ENCODE results near the gene VARS1. TPM values are rescaled to one million over a fixed set of nuclear protein-coding genes. Genes with fewer than 3 reads are reported as not detected.
A peak's percentile ranks its signal among the peaks of the same experiment; 100 is the strongest.

VARS1 gene
- total RNA-seq, 1 experiment from 2014 or later: 124 TPM

- H4K20me1 ChIP-seq (ENCODE audit: insufficient read depth): no peaks in the 10 kb centered on the region
- no peaks in the 10 kb centered on the region for H3K9me3 ChIP-seq (ENCODE audit: insufficient read depth, low read depth)
- peak overlapping the region; percentile 40; the same call in 1 of the 2 replicates for H3K4me3 ChIP-seq
- intact Hi-C loops (cut with micrococcal nuclease; ENCODE audit: unreplicated experiment): loop anchor here (2.0 to 10.0 kb wide), 3 partner anchors 18 to 178 kb away; partner anchors contain the start of genes HSPA1A, HSPA1L, NELFE and SKIC2
- H3K9me2 ChIP-seq (ENCODE audit: insufficient read depth): no peaks in the 10 kb centered on the region
- H3K27ac ChIP-seq: peak overlapping the region; percentile 58
- H3F3A ChIP-seq (ENCODE audit: insufficient read depth, low read depth): peaks cover 31% of the 10 kb centered on the region; the same call in 1 of the 2 replicates
- CTCF ChIA-PET: no interaction called here
- DNase-seq: no peak
- no peak for TF ChIP-seq EZH2 (IDR thresholded peaks at IDR 0.05; ENCODE audit: low read depth)
- no peak for TF ChIP-seq CTCF (conservative IDR thresholded peaks at IDR 0.05)
- peaks cover 6% of the 10 kb centered on the region; the same call in 1 of the 2 replicates for H3K36me3 ChIP-seq (ENCODE audit: low read depth)
- H3K79me2 ChIP-seq (ENCODE audit: low read depth): no peaks in the 10 kb centered on the region
- H3K4me2 ChIP-seq: peak overlapping the region; percentile 76
- peaks cover 31% of the 10 kb centered on the region for H3K4me1 ChIP-seq (replicated peaks; ENCODE audit: insufficient read depth)
- H2AFZ ChIP-seq: no peak overlapping the region
- no peaks in the 10 kb centered on the region for H3K27me3 ChIP-seq (ENCODE audit: insufficient read depth, low read depth)
- POLR2A ChIA-PET (ENCODE audit: unreplicated experiment): interaction anchor here (0.6 kb wide), 1 partner anchor 74 kb away, joined by 5 read pairs; no protein-coding TSS in a partner anchor
- BruUV-seq (replicated peaks): TSS peak; percentile 66
Observed at GRCh38 chr6:31776485-31776988, 19.0 kb downstream of the VARS1 start.

- H3K4me1 ChIP-seq (replicated peaks; ENCODE audit: insufficient read depth): peaks cover 31% of the 10 kb centered on the region
- H3K9me2 ChIP-seq (ENCODE audit: insufficient read depth): no peaks in the 10 kb centered on the region
- no peaks in the 10 kb centered on the region for H4K20me1 ChIP-seq (ENCODE audit: insufficient read depth)
- BruUV-seq (replicated peaks): no TSS peak
- H3K79me2 ChIP-seq (ENCODE audit: low read depth): no peaks in the 10 kb centered on the region
- TF ChIP-seq EZH2 (IDR thresholded peaks at IDR 0.05; ENCODE audit: low read depth) (no peak), CTCF (conservative IDR thresholded peaks at IDR 0.05) (no peak)
- no peaks in the 10 kb centered on the region for H3K9me3 ChIP-seq (ENCODE audit: insufficient read depth, low read depth)
- ChIA-PET POLR2A (ENCODE audit: unreplicated experiment) (interaction anchor here (0.6 to 1.0 kb wide), 2 partner anchors 51 to 74 kb away, joined by 5 to 10 read pairs; no protein-coding TSS in a partner anchor), CTCF (interaction anchor here (0.5 to 0.6 kb wide), 2 partner anchors 36 to 59 kb away, joined by 4 read pairs; partner anchors contain the start of gene MSH5)
- no peak overlapping the region for H3K27ac ChIP-seq
- H3K27me3 ChIP-seq (ENCODE audit: insufficient read depth, low read depth): no peaks in the 10 kb centered on the region
- intact Hi-C loops (cut with micrococcal nuclease; ENCODE audit: unreplicated experiment): loop anchor here (2.0 to 10.0 kb wide), 3 partner anchors 19 to 179 kb away; partner anchors contain the start of genes HSPA1A, HSPA1L, NELFE and SKIC2
- H3K4me2 ChIP-seq: peak overlapping the region; percentile 76
- no peak overlapping the region; the same call in 1 of the 2 replicates for H3K4me3 ChIP-seq
- no peak overlapping the region for H2AFZ ChIP-seq
- peaks cover 36% of the 10 kb centered on the region; the same call in 1 of the 2 replicates for H3F3A ChIP-seq (ENCODE audit: insufficient read depth, low read depth)
- H3K36me3 ChIP-seq (ENCODE audit: low read depth): peaks cover 2% of the 10 kb centered on the region; the same call in 1 of the 2 replicates
- no peak for DNase-seq
Observed at GRCh38 chr6:31775633-31776484, 19.7 kb downstream of the VARS1 start.

- no peak for TF ChIP-seq EZH2 (IDR thresholded peaks at IDR 0.05; ENCODE audit: low read depth)
- no peak for TF ChIP-seq CTCF (conservative IDR thresholded peaks at IDR 0.05)
- peak; percentile 52 to 57 for DNase-seq
- ChIA-PET POLR2A (ENCODE audit: unreplicated experiment) (interaction anchor here (0.7 to 1.0 kb wide), 2 partner anchors 52 to 60 kb away, joined by 3 to 10 read pairs; no protein-coding TSS in a partner anchor), CTCF (interaction anchor here (0.5 to 0.7 kb wide), 6 partner anchors 13 to 353 kb away, joined by 3 to 9 read pairs (median 4); partner anchors contain the start of genes ATF6B and MSH5)
- H4K20me1 ChIP-seq (ENCODE audit: insufficient read depth): no peaks in the 10 kb centered on the region
- no TSS peak for BruUV-seq (replicated peaks)
- H3K4me2 ChIP-seq: peak overlapping the region; percentile 4
- H3F3A ChIP-seq (ENCODE audit: insufficient read depth, low read depth): peaks cover 37% of the 10 kb centered on the region; the same call in 1 of the 2 replicates
- no peak overlapping the region for H3K4me3 ChIP-seq
- no peaks in the 10 kb centered on the region for H3K9me3 ChIP-seq (ENCODE audit: insufficient read depth, low read depth)
- no peak overlapping the region for H2AFZ ChIP-seq
- H3K4me1 ChIP-seq (replicated peaks; ENCODE audit: insufficient read depth): peaks cover 32% of the 10 kb centered on the region
- no peaks in the 10 kb centered on the region for H3K9me2 ChIP-seq (ENCODE audit: insufficient read depth)
- no peaks in the 10 kb centered on the region for H3K79me2 ChIP-seq (ENCODE audit: low read depth)
- H3K27ac ChIP-seq: no peak overlapping the region
- no peaks in the 10 kb centered on the region for H3K36me3 ChIP-seq (ENCODE audit: low read depth)
- H3K27me3 ChIP-seq (ENCODE audit: insufficient read depth, low read depth): no peaks in the 10 kb centered on the region
- intact Hi-C loops (cut with micrococcal nuclease; ENCODE audit: unreplicated experiment): loop anchor here (10.0 kb wide), 1 partner anchor 180 kb away; the partner anchor contains the start of genes NELFE and SKIC2
Observed at GRCh38 chr6:31775184-31775583, 20.4 kb downstream of the VARS1 start.
